SIG-M5 treated with dmso at 0.1 percent for 504 hours (cell line): Measurements from ENCODE around the gene MMP10.
"Not testable (repeated sequence)": the region's sequence is repeated elsewhere in the genome, so short reads cannot be mapped to it uniquely, and the experiment has no call there.

Experiments used
- DNase-seq: peaks from one replicate; lab custom pipeline; 2025; ENCODE audit not compliant: unreplicated experiment; lab: John Stamatoyannopoulos, UW

The MMP10 gene

DNA sequence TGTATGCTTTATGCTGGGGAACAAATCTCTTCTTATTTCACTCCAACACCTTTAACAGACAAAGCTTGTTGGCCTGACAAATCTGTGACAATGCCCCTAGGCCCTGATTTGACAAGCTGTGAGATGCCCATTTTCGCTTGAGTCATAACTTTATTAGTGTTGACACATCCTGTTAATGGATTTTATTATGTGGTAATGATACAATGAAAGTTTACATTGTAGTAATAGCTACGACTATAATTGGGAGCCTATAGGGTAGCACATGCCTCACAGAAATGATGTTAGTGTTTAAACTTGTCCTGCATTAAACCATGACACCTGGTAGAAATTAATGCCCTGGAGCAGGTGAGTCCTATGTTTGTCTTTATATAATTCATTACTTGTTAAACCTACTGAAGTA is 3.3 kb upstream of the MMP10 start:
- no peak for DNase-seq

DNA sequence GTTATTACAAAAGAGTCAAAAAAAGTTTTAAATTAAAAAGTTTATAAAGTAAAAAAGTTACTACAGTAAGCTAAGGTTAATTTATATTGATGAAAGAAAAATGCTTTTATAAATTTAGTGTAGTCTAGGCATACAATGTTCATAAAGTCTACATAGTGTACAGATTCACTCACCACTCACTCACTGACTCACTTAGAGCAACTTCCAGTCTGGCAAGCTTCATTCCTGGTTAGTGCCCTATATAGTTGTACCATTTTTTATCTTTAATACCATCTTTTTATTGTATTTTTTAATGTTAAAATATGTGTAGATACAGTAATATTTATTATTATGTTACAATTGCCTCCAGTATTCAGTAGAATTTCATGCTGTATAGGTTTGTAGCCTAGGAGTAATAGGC is 2.6 kb upstream of the MMP10 start:
- DNase-seq, result no peak

DNA sequence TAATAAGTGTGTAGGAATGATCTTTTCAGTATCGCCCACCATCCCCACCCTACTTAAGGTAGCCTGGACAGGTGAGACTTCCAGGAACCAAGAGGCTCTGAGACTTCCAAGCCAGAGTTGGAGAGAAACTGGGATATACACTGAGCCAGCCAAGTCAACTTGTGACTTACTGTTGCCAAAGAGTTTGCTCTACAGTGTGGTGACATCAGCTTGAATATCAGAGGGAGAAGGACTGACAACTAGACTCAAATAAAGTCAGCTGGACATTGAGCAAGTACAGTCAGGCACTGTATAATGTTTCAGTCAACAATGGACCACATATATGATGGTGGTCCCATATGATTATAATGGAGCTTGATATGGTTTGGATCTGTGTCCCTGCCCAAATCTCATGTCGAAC is 1.2 kb upstream of the MMP10 start:
- no peak for DNase-seq

DNA sequence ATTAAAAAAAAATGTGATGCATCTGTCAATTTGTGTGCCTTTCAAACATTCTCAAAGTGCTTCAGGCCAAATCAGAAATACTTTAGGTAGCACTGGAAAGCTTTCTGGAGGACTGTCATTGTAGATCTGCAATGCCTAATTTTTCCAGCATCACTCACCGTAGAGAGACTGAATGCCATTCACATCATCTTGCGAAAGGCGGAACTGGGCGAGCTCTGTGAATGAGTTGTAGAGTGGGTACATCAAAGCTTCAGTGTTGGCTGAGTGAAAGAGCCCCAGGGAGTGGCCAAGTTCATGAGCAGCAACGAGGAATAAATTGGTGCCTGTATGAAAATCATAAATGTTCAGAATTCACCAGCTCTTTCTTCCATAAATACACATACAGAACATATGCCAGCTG is 4.0 kb downstream of the MMP10 start:
- no peak for DNase-seq

DNA sequence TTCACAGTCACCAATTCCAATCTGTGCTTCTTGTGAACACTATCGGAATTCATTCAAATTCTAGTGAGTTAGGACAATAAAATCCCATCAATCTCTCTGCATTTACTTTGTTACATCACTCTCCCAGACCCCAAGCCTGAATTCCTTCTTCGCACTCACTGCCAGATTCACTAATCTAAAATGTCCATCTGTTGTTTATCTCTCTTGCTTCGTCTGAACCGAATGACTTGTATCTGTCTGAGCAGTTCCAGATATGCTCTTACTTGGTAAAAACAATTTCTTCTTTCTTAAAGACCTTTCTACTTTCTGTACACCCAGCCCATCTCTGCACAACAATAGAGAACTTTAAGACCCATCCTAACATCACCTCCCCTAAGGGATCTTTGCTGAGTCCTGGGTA is 7.0 kb downstream of the MMP10 start:
- no peak for DNase-seq

DNA sequence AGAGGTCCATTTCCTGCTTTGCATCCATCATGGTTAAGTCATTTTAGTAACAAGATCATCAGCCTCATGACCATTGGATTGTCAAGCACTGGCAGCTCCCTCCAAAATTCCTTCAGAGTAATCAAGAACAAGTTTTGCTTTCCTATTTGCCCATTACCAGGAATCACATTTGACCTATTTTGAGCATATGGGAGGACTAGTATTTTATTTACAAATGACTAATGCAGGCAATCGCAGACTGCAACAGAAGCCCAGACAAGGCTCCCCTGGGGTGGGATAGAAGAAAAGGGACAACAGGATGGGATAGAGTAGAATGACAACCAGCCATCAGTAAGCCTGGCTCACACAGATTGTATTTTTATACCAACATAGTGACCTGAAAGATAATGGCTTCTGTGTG is 9.1 kb downstream of the MMP10 start:
- DNase-seq, result no peak

DNA sequence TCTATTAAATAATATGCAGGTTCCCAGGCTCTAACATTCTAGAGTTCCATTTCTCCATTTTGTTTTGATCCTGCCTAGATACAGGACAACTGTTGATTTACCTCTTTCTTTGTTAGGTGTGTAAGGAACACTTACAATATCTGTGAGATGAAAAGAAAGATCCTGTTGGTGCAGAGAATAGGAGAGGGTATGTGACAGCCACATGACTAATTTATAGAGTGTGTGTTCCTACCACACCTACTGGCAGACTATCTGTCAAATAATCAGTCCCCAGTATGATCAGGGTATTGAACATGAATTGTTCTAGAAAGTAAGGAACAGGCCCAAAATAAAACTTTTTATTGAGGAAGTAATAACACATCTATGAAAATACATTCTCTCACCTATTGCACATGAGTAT is 10.2 kb downstream of the MMP10 start:
- no peak for DNase-seq

DNA sequence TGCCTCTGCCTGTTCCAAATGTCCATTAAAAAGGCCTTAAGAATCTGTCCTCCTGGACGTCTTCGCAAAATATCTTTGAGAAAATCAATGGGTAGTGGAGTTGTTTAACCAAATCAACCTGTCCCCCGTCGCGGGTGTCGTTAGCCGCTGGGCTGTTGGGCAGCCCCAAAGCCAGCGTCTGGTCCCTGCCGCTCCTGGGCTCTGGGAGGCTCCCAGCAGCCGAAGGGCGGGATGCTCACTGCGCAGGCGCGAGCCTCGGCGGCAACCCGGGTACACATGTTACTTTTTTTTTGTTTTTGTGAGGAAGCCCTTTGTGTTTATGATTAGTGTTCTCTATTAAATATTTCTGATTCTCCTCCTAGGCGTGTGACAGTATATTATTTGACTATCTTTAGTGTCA is 12.6 kb downstream of the MMP10 start:
- no peak for DNase-seq

DNA sequence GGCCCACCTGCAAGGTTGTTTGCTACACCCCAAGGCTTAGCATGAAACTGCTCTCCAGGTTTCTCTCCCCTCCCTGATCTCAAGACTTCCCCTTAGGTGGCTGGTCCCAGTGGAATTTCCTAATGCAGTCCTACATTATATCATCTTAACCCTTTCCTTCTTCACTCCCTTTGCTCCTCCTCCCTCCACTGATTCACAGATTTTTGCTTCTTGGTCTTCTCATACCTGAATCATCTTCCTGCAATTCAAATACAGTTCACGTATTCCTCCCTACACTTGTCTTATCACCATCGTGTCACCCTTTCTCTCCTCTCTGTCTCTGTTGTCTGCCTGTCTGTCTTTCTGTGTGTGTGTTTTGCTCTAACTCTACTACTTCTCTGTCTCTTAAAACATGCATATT is 17.0 kb downstream of the MMP10 start:
- no peak for DNase-seq

DNA sequence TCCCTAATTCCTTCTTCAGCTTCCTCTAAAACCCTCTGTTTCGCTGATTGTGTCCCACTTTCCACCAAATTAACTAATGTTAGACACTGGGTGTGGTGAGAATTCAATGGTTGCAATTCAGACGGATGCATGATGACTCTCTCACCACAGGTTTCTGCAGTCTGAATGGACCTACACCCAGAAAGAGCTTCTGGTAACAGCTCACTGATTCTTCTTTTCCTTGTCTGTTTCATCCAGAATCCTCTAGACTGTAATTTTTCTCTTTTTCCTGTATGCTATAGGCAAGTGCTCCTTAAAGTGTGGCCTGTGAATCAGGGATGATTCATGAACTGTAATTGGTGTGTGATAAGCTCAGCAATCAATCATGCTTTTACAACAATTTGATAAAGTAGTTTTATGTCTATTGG is 18.1 kb downstream of the MMP10 start:
- no peak for DNase-seq

DNA sequence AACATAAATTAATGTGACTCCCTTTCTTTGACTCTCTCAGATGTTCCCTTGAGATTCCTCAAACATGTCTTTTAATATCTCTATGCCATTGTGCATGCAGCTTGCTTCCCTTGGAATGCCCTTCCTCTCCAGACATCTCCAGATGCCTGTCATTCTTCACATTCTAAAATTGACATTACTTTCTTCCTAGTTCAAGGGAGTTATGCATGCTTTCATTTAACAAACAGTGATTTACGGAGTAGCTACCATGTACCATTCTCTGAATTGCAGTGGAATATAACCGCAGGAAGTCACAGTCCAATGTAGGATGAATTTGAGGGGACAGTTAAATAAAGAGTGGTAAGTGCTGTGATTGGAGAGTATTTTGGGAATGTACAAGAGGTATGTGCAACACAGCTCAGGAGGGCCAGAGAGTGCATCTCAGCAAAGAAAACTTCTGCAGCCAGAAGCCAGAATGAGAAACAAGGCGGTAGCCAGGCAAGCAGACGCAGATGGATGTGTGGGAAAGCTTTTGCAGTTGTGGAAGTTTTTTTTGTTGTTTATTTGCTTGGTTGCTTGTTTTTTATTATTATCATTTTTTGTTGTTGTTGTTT is 18.7 kb downstream of the MMP10 start:
- no peak for DNase-seq

DNA sequence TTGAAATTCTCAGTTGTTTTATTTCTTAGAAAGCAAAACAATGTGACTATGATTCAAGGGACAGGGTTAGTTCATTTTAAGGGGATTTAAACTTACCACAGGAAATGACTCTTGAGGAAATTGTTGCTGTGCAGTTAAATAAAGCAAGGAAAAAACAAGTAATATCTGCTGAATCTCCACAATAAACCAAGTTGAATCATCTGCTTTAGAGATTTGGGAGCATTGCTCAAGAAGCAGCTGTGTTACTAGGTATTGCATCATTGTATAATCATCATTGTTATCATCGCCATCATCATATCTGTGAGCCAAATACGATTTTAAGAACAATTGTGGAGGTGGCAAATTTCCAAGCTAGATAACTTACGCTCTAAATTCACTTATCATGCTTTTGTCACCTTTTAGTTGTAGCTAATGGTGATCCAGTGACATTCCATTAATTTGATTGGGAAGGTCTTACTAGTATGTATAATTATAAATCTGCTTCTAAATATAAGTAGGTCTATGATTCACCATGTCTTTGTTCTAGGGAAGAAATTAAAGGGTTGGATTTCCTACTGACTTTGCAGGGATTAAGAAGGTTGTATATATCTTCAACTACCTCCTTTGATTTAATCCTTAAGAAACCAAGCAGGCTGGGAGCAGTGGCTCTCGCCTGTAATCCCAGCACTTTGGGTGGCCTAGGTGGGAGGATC is 19.9 kb downstream of the MMP10 start:
- peak; percentile 44 for DNase-seq

DNA sequence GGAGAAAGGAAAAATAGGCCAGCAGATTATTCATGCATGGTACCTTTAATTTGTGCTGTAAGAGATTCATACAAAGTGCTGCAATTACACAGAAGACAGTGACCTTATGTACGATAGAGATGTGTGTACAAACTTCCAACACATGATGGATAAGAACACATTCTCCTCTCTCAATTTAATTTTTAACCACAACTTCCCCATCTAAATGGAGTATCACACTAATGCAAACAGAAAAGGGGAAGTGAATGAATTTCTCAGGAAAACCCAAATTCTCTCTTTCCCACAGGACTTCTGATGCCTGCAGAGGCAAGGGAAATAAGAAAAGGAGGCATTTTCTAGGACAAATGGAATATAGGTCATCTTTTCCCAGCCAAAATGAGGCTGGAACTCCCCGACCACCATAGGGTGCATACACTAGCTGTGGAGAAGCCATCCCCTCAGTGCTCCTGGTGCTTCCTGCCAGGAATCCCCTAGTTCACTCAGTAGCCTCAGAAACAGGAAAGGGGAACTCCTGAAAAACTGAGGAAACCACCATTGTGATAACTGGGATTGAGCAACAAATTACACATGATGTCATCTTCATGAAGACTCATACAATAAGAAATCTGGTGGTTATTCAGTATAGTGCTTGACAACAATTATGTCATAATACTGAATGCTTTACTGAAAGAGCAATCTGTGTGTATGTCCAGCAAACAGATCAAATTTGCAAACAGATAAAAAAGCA is 22.4 kb downstream of the MMP10 start:
- DNase-seq, result peak; percentile 54

DNA sequence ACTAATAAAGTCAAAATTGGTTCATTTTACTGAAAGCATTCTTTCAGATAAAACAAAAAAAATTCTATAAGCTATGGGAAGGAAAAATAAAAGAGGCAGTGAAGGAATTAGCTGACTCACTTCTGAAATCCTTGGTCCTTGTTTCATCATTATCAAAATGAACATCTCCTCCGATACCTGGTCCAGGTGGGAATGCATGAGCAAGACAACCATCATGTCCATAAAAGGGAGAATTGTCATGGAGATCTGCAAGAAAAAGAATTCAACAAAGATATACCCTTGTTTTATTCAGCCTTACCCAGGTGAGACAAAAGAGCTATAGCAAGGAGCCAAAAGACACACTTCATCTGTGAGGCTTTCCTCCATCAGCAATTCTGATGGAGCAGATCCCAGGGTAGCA is 27.2 kb downstream of the MMP10 start:
- DNase-seq, result no peak

DNA sequence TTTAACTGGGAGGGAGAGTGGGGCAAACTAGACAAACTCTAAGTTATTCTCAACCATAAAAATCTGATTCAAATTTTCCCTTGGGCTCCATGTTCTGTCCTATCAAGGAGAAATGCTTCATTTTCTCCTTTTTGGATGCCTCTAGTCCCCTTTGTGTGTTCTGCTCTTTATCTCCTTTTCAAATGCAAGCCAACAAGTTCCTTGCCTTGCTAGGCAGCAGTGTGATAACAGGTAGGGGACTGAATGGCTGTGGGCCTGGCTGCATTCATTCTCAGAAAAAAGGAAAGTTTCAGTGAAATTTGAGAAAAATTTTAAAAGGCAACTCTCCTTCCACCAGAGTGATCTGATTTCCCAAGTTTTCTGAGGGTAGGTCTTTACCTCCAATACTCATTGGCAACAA is 28.8 kb downstream of the MMP10 start:
- DNase-seq, result no peak

DNA sequence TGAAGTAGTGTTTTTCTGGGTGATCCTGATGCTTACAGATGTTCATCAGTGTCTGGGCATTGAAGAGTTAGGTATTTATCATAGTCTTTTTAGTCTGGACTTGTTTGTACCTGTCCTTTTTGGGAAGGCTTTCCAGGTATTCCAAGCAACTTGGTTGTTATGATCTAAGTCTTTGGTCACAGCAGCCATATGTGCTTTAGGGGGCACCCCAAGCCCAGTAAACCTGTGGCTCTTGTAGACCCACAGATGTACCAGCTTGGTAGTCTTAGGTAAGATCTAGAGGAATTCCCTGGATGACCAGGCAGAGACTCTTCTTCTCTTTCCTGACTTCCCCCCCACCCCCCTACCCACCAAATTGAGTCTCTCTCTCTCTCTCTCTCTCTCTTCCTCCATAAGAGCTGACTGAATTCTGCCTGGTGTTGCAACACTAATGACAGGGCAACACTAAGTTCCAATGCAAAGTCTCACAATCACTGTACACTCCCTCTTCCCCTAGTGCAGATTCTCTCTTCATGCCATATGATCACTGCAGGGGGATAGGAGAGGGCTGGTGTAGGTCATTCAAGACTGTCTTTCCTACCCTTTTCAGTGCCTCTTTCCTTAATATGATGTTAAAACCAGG is 31.2 kb downstream of the MMP10 start:
- DNase-seq, result no peak

DNA sequence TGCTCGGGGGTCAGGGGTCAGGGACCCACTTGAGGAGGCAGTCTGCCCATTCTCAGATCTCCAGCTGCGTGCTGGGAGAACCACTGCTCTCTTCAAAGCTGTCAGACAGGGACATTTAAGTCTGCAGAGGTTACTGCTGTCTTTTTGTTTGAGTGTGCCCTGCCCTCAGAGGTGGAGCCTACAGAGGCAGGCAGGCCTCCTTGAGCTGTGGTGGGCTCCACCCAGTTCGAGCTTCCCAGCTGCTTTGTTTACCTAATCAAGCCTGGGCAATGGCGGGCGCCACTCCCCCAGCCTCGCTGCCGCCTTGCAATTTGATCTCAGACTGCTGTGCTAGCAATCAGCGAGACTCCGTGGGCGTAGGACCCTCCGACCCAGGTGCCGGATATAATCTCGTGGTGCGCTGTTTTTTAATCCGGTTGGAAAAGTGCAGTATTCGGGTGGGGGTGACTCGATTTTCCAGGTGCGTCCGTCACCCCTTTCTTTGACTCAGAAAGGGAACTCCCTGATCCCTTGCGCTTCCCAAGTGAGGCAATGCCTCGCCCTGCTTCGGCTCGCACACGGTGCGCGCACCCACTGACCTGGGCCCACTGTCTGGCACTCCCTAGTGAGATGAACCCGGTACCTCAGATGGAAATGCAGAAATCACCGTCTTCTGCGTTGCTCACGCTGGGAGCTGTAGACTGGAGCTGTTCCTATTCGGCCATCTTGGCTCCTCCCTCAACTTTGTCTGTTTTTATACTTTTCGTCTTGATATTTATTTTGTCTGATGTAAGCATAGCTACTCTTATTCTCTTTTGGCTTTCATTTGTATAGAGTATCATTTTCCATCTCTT is 33.5 kb downstream of the MMP10 start:
- DNase-seq, result not testable (repeated sequence)

DNA sequence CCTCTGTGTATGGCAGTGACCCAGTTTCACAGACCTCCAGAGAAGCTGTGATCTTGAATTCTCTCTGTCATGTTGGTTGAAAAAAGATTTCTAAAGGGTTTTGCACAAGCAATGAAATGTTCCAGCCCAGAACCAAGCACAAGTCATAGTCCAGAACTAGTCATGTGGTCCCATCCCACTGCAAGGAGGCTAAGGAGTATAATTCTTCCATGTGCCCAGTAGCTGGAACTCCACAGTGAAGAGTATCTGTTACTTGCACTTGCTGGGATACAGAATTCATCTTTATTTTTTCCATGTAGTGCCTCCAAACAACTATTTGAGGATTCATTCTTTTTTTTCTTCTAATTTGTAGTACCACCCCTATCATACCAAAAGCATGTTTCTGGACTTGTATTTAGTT is 45.8 kb downstream of the MMP10 start:
- DNase-seq, result no peak

DNA sequence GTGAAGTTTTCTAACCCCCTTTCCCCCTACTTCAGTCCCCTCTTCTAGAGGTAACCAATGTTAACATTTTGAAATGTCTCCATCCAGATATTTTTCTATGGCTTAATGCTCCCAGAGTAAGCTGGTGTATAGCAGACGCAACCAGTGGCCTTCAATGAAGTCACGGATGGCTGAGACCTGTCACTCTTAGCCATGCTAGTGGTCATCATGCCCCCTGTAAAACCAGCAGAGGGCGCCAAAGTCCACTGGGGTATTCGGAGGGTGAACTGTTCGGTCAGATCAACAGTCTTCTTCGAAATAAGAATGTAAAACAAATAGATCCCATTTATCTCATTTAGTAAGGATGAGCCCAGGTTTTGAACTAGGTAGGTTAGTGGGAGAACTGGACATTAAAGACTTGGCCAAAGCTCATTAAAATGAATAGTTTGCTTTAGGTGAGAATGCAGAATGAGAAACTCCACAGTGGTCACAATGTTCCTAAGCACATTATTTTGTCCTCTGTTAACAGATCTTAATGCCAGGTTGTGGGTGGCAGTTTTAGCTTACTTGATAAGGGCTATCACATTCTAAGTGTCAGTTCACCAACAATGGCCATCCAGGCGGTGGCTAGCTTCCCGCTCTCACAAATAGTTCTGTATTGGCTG is 47.1 kb downstream of the MMP10 start:
- DNase-seq, result peak; percentile 45

DNA sequence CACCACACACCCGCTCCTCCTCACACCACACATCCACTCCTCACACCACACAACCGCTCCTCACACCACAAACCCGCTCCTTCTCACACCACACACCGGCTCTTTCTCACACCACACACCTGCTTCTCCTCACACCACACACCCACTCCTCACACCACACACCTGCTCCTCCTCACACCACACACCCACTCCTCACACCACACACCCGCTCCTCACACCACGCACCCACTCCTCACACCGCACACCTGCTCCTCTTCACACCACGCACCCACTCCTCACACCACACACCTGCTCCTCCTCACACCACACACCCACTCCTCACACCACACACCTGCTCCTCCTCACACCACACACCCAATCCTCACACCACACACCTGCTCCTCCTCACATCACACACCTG is 49.5 kb downstream of the MMP10 start:
- not testable (repeated sequence) for DNase-seq
